KOPT-K1 (cell line): ENCODE measurements around the gene ZBTB34.

Source experiments
- H3K27ac ChIP-seq: fragments of 200-600 bp; sonication (generic); 2 replicates; pipeline ENCODE4 v1.5.1; 2016; ENCODE audit warnings: antibody characterized with exemption, mild to moderate bottlenecking, low read depth, low read length; ENCODE audit not compliant: poor library complexity, severe bottlenecking
- H3K36me3 ChIP-seq: fragments of 200-600 bp; sonication (generic); 2 replicates; pipeline ENCODE4 v1.5.1; 2017; ENCODE audit warnings: antibody characterized with exemption, mild to moderate bottlenecking, low read length, moderate library complexity; ENCODE audit not compliant: insufficient read depth
- H3K9me3 ChIP-seq: fragments of 200-600 bp; sonication (generic); 2 replicates; pipeline ENCODE4 v1.5.1; 2017; ENCODE audit warnings: antibody characterized with exemption, low read length, mild to moderate bottlenecking; ENCODE audit not compliant: insufficient read depth, poor library complexity, severe bottlenecking

Gene ZBTB34

DNA sequence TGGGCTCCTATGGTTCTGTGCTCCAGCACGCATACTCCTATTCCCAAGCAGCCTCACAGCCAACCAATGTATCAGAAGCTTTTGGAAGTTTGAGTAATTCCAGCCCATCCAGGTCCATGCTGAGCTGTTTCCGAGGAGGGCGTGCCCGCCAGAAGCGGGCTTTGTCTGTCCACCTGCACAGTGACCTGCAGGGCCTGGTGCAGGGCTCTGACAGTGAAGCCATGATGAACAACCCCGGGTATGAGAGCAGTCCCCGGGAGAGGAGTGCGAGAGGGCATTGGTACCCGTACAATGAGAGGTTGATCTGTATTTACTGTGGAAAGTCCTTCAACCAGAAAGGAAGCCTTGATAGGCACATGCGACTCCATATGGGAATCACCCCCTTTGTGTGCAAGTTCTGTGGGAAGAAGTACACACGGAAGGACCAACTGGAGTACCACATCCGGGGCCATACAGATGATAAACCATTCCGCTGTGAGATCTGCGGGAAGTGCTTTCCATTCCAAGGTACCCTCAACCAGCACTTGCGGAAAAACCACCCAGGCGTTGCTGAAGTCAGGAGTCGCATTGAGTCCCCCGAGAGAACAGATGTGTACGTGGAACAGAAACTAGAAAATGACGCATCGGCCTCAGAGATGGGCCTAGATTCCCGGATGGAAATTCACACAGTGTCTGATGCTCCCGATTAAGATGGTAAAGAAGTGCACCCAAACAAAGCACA is 19.9 kb downstream of the ZBTB34 start:
- peaks cover 46% of the 10 kb centered on the region for H3K36me3 ChIP-seq
- H3K9me3 ChIP-seq = no peaks in the 10 kb centered on the region
- no peak overlapping the region for H3K27ac ChIP-seq

DNA sequence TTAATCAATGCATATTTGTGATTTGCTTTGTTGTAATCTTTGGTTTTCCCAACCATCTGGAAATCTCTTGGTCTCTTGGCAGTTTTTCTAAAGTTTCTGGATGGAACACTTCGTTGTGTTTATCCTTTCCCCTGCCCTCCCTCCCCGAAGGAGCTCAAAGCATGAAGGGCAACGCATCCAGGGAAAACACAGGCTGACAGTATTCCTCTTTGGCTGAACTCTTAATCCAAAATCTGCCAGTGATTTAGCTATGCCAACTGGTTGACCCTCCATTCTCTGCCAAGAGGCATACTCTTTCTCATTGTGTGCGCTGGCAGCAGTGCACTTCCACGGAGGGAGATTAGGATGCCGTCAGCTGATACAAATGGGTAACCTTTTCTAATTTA is 20.5 kb downstream of the ZBTB34 start:
- peaks cover 47% of the 10 kb centered on the region for H3K36me3 ChIP-seq
- no peak overlapping the region for H3K27ac ChIP-seq
- no peaks in the 10 kb centered on the region for H3K9me3 ChIP-seq

DNA sequence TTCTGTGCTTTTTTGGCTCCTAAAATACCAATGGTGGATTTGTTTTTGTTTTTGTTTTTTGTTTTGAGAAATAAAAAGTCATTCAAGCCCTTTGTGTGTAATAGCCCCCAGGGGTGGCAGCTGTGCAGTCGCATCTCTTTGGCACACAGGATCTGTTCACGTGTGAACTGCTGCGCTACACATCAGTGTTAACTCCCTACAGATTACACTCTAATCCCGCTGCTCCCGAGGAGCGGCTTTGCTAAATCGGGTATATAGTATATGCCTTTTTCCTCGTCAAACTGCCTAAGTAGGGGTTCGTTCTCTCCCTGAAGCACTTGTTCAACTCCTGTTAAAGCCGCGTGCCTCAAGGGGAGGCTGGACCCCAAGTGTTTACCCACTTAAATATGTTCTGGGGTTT is 22.3 kb downstream of the ZBTB34 start:
- H3K9me3 ChIP-seq = no peaks in the 10 kb centered on the region
- H3K27ac ChIP-seq = no peak overlapping the region
- H3K36me3 ChIP-seq = peaks cover 47% of the 10 kb centered on the region

DNA sequence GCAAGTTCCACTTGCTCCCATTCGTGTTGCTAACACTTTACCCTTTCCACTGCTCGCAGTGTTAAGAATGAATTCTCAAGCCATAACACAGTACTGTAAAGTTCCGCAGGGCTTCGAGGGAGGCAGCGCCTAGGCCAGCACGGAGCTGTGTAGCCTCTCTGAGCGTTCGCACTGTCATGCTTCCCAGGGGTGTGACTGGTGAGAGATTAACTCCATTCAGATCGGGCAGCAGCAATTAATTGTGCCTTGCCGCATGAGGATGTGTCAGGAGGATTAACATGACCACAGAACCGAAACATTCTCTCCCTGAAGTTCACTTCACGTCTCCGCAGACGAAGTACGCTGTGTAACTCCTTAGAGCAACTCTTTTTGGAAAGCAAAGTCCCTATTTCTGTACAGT is 23.2 kb downstream of the ZBTB34 start:
- Histone ChIP-seq H3K27ac (no peak overlapping the region), H3K36me3 (peaks cover 47% of the 10 kb centered on the region), H3K9me3 (no peaks in the 10 kb centered on the region)

DNA sequence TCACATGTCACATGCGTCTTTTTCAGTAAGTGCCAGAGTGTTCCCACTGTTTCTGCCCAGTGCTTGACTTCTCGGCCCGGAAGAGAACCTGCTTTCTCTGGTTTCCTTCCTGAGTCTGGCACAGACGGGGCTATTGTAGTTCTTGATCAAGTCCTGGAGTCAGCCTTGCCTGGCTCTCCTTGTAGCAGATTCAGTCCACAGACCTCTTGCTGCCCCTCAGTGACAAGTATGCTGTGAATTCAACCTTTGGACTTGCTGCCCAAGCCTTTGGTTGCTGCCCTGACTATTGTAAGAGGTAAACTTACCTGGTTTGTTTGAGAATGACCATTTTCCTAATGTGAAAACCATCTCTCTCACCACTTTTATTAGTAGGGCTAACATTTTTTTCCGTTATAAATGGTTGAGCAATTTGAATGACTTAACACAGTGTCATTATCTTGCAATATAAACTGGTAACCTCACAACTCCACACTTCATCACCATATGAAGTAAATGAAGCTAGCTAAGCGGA is 24.7 kb downstream of the ZBTB34 start:
- H3K36me3 ChIP-seq = peaks cover 33% of the 10 kb centered on the region
- no peaks in the 10 kb centered on the region for H3K9me3 ChIP-seq
- H3K27ac ChIP-seq = no peak overlapping the region

DNA sequence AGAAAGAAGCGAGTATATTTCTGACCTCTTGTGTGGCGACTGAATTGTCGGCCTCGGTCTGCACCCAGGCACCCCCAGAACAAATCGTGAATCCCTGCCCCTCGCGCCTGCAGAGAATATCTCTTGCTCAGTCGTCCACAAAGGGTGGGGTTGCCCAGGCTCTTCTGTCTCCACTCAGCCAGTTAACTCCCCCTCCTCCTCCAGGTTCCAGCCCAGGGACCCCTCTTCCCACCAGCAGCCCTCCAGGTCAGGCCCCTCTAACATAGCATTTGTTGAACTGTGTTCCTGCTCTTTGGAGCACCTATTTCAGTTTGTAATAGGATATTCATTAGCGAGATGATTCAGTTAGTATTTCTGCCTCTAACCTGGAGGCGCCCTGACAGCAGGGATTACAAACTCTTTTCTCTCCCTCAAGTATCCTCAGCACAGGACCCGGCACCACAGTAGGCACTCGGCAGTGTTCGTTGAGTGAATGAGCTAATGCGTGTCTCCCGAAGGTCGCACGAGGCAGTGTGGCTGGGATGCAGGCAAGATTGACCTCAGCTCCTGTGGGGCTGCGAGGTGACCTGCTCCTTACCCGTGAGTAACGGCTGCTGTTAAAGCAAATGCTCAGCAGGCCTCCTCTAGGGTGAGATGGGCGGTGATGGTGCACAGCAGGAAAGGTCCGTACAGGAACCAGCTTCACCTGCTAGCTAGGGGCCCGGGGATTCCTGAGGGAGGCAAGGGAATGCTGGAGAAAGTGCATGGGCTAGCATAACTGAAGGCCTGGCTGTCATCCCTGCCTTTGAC is 25.8 kb downstream of the ZBTB34 start:
- Histone ChIP-seq H3K36me3 (peaks cover 23% of the 10 kb centered on the region), H3K9me3 (no peaks in the 10 kb centered on the region), H3K27ac (no peak overlapping the region)

DNA sequence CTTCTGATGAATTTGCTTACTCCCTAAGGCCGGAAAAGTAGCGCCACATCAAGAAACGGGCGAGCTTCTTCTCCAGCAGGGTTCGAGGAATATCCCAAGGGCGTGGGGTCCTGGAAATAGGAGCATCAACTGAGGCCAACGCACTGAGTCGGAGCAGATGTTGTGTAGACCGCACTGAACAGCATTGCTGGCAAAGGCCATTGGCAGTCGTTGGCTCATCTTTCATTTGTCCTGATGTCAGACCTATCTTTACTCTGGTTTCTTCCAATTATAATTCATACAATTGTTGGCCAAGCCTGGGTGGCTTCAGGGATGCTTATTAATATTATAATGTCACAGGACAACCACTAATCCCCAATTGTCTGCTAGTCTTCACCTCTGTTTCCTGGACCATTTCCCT is 26.5 kb downstream of the ZBTB34 start:
- Histone ChIP-seq H3K36me3 (peaks cover 17% of the 10 kb centered on the region), H3K9me3 (no peaks in the 10 kb centered on the region), H3K27ac (no peak overlapping the region)

DNA sequence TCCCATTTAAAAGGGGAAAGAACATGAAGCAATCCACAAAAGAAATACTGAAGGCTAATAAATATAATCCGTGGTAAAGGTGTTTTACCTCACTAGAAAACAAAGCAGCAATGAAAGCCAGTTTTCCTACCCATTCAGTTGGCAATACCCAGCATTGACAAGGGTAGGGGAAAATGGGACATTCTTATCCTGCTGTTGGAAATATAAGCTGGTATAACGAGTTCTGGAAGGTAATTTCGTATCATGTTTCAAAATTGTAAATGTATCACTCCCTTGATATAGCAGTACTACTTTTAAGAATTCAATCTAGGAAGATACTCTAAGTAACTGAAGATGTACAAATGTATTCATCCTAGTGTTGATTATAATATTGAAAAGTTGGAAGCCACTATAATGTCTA is 31.2 kb downstream of the ZBTB34 start:
- Histone ChIP-seq H3K36me3 (no peaks in the 10 kb centered on the region), H3K27ac (no peak overlapping the region), H3K9me3 (no peaks in the 10 kb centered on the region)

DNA sequence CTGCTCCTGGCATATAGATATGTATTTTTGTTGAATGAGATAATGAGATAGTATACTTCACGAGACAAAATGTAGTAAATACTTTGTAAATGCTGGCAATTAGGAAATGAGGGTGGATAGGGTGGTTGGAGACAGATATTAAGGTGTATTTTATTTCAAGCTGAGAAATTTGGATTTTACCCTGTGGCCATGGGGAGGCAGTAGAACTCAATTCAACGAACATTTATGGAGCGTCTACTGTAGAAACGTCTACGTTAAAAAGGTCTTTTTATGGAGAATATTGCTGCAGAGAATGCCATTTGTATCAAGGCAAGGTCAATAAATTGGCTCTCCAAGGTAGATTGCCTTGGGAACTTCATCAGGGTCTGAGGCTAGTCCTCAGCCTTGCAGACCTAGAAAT is 32.6 kb downstream of the ZBTB34 start:
- Histone ChIP-seq H3K9me3 (no peaks in the 10 kb centered on the region), H3K27ac (no peak overlapping the region), H3K36me3 (no peaks in the 10 kb centered on the region)

DNA sequence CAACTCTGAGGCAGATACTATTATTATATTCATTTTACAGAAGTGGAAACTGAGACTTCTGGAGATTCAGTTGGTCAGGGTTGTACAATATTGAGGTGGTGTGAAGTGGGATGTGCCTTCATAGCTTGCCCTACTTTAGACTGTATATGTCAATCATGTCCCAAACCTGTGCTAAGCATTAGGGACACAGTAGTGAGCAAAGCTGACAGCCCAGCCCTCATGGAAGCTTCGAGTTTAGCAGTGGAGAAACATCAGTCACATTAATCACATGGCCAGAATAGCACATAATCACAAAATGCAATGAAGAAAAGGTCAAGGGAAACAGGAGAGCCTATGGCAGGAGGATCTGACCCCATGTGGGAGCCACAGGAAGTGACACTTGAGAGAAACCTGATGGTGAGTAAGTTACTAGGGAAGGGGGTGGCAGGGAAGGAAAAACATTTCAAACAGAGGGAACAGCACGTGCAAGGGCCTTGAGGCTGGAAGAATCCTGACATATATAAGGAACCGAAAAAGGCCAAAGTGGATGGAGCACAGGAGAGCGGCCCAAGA is 33.7 kb downstream of the ZBTB34 start:
- no peak overlapping the region for H3K27ac ChIP-seq
- no peaks in the 10 kb centered on the region for H3K9me3 ChIP-seq
- no peaks in the 10 kb centered on the region for H3K36me3 ChIP-seq

DNA sequence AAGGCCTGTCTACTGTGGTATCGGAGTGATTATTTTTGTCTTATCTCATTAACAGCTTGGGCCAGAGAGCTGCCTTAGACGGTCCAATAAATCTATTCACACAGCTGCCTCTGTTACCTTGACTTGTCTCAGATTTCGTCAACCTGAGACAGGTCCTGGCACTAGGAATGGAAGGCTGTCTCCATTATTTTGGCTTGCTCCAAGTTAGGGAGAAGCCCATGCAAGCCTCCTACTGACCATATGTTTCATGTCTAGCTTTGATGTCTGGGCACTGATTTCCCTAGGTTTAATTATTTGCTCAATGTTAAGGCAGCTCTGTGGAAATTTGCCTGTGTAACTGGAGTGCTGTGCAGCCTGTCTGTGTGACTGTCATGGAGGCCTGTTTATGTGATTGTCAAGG is 41.8 kb downstream of the ZBTB34 start:
- Histone ChIP-seq H3K36me3 (no peaks in the 10 kb centered on the region), H3K27ac (no peak overlapping the region), H3K9me3 (peaks cover 10% of the 10 kb centered on the region)

DNA sequence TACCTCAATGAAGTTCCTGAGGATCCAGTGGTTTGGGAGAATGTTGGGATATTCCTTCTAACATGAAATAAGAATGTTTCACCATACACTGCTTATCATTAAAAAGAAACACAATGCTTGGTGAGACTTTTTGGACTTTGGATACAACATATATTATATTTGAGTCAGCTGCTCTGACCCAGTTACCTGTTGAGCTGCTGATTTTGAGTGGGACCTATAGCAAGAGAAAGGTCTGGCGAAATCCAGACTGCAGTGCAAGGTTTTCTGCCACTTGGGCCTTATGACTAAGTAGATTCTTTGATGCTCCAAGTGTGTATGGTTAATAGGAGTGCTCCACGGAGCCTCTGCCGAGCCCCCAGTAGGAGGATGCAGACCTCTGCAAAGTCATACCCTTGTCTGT is 44.1 kb downstream of the ZBTB34 start:
- Histone ChIP-seq H3K36me3 (no peaks in the 10 kb centered on the region), H3K9me3 (peaks cover 10% of the 10 kb centered on the region), H3K27ac (no peak overlapping the region)

DNA sequence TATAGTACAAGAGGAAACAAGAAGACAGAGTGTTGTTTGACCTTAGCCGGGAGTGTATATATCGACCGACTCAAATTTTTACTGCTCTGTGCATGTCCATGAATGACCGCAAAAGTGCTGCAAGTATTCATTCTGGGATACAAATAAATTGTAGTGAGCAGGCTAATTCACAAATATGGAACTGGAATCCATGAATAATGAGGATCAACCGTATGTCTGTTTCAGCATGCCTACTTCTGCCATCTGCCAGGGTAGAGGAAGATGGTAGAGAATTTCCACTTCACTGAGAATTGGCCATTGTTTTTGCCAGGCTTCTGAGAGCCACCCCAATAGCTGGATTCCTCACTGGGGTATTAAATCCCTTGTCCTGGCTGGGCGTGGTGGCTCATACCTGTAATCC is 45.7 kb downstream of the ZBTB34 start:
- Histone ChIP-seq H3K9me3 (peaks cover 7% of the 10 kb centered on the region), H3K27ac (no peak overlapping the region), H3K36me3 (no peaks in the 10 kb centered on the region)

DNA sequence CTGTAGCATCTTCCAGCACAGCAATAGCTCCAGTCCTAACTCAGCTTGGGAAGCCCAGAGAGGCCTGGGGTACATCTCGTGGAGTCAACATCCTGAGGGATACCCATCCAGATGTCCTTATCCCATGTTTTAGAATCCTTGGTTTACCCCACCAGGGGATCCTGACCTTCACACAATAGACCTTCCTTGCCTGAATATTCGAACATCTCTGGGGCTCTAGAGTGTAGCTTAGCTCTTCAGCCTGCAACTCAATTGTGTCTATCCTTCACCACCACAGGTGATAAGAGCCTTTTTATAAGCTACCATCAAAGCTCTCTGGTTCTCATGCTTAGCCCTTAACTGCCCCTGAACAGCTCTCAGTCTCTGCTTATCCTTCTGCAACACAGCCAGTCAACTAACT is 46.6 kb downstream of the ZBTB34 start:
- Histone ChIP-seq H3K9me3 (no peaks in the 10 kb centered on the region), H3K27ac (no peak overlapping the region), H3K36me3 (no peaks in the 10 kb centered on the region)

DNA sequence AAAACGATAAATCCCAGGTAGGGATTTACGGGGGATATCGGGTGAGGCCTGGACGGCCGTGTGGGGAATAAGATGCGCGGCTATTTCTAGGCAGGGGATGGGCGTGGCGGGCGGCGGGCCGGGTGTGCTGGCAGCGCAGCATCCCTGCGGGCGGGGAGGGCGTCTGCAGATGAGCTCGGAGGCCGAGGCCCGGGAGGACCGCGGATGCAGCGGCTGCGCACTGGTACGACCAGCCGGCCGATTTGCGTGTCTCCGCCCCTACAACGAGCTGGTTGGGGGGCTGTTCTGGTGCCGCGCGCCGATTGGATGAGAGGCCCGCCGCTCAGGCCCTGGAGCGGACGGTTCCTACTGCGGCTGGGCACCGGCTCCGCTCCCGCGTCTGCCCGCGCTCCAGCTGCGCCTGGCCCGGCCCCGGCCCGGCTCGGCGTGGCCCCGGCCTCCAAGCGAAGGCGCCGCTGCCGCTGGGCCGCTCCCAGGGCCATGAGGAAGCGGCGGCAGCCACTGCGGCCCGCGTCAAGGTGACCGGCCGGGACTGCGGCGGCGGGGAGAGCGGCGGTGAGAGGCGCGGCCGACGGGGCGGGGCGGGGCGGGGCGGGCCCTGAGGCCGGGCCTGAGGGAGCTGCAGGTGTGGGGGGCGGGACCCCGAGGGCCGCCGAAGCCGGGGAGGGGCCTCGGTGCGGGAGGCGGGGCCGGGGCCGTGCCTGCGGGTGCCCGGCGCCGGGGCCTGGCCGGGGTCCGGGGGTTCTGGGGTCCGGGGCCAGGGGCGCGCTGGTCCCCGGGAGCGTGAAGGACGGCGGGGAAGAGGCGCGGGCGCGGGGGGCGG is 54.2 kb downstream of the ZBTB34 start, which contains the start of gene RALGPS1:
Gene RALGPS1 (plus strand): TSS at position 325 of the 823 bp plus-strand sequence. CDS start 47,508 bp downstream, outside the sequence.
- Histone ChIP-seq H3K9me3 (no peaks in the 10 kb centered on the region), H3K36me3 (no peaks in the 10 kb centered on the region), H3K27ac (peak within 1 kb of the TSS; percentile 59)
